Aortic smooth muscle cell (primary cell): ENCODE results near the gene CSN2. TPM values are rescaled to one million over a fixed set of nuclear protein-coding genes. Genes with fewer than 3 reads are reported as not detected.

Experiments used
- total RNA-seq: library from RNA; depleted of rRNA; stranded (reverse); fragments of >200 nt; gene quantifications from 2 replicates; pipeline ENCODE4 v1.2.3, GENCODE V29; 2014

CSN2 gene
- total RNA-seq, result not detected in 2 replicates

DNA sequence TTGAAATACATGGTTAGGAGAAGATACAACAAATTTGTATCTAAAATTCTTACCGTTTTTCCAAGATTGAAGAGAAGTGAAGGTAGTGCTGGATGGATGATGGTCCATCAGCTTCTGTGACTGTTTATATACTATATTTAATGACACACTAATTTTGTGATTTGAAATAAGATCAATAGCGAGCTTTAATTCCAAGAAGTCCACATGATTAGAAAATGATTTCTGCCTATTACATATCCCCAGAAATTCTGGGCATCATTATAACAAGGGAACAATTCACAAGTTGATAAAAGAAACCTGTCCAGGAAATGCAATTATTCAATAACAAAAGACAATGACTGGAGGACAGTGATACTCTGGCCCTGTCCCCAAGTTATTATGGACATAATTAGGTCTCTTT is at the start of gene CSN2:
CSN2 (minus strand) TSS at position 101 of the 400 bp plus-strand sequence. CDS start 4,733 bp downstream, outside the sequence.

GRCh38 chr4:69995526-69996016 is 30.0 kb upstream of the CSN2 start, which contains the start of gene STATH:
Gene STATH, plus strand, starts transcription at chr4:69995966. Its CDS starts 2,472 bp downstream, at chr4:69998438.

GRCh38 chr4:69930768-69931167 is 34.8 kb downstream of the CSN2 start, which contains the start of gene CSN1S1:
Gene CSN1S1, plus strand, starts transcription at chr4:69931068. Its CDS starts 1,488 bp downstream, at chr4:69932556.

Other genes with a start within 250 kb of the CSN2 start
- 3.0 and 4.6 TPM in 2 replicates for gene SULT1B1, start 205.1 kb downstream of the CSN2 start, total RNA-seq
- 4.2 and 12.0 TPM in 2 replicates for gene SULT1E1, start 105.6 kb downstream of the CSN2 start, total RNA-seq
- not detected in 2 replicates for gene CSN1S1, start 34.7 kb downstream of the CSN2 start, total RNA-seq
- gene STATH, start 30.2 kb upstream of the CSN2 start, total RNA-seq, result not detected in 2 replicates
- gene HTN3, start 62.7 kb upstream of the CSN2 start, total RNA-seq, result not detected in 2 replicates
- not detected in 2 replicates for gene HTN1, start 84.7 kb upstream of the CSN2 start, total RNA-seq
- gene PRR27, start 188.5 kb upstream of the CSN2 start, total RNA-seq, result not detected in 2 replicates
- not detected in 2 replicates for gene ODAM, start 230.0 kb upstream of the CSN2 start, total RNA-seq